K562 (cell line): ENCODE measurements around the gene CCDC32. TPM values are rescaled to one million over a fixed set of nuclear protein-coding genes. Genes with fewer than 3 reads are reported as not detected.

Experiments used
- CAMTA2 ChIP-seq: fragments of 250-450 bp; sonication (Bioruptor Pico); conservative IDR thresholded peaks from 2 replicates; pipeline ENCODE4 v1.5.1; 2022
- CUX1 ChIP-seq: fragments of 200-800 bp; sonication (Bioruptor generic); IDR thresholded peaks from 2 replicates; pipeline ENCODE4 v1.6.1; 2016; ENCODE audit warnings: missing genetic modification characterization, missing compliant biosample characterization
- FOXA3 ChIP-seq, 2 experiments: fragments of 450-650 bp in 1 of 2; sonication (generic) in 1 of 2; formaldehyde crosslinking; IDR thresholded peaks in 1 of 2; conservative IDR thresholded peaks in 1 of 2; 2 replicates each; pipeline versions ENCODE4 v1.4.0 to v1.8.0; 2020 to 2022; ENCODE audit warnings: mild to moderate bottlenecking in 2 of 2, missing genetic modification reagents in 1 of 2
- GATA2 ChIP-seq: sonication (generic); formaldehyde crosslinking; IDR thresholded peaks from 2 replicates; pipeline ENCODE4 v1.4.0; 2020; ENCODE audit warnings: mild to moderate bottlenecking, missing genetic modification reagents
- GTF2E2 ChIP-seq: fragments of 200-800 bp; sonication (Bioruptor generic); IDR thresholded peaks from 2 replicates; pipeline ENCODE4 v1.6.1; 2016; ENCODE audit warnings: missing genetic modification characterization, missing compliant biosample characterization
- MYNN ChIP-seq, 2 experiments: sonication (generic); formaldehyde crosslinking in 1 of 2; IDR thresholded peaks; 2 replicates each; pipeline versions ENCODE4 v1.5.0 to v1.6.1; 2016 to 2020; ENCODE audit warnings: antibody characterized with exemption in 1 of 2, missing genetic modification reagents in 1 of 2
- RUNX1 ChIP-seq: sonication (generic); IDR thresholded peaks from 2 replicates; pipeline ENCODE4 v1.6.1; 2016; ENCODE audit warnings: antibody characterized with exemption, low read depth
- TARDBP ChIP-seq: fragments of 450-650 bp; IDR thresholded peaks from 2 replicates; pipeline ENCODE4 v1.6.1; 2016
- TCF7L2 ChIP-seq: fragments of 150-350 bp; IDR thresholded peaks from 2 replicates; pipeline ENCODE4 v1.6.1; 2016; ENCODE audit warnings: low read depth, mild to moderate bottlenecking, low read length, moderate library complexity
- THAP12 ChIP-seq: fragments of 250-450 bp; sonication (Bioruptor Pico); IDR thresholded peaks from 2 replicates; pipeline ENCODE4 v1.9.0; 2021; ENCODE audit warnings: mild to moderate bottlenecking, inconsistent platforms
- THRA ChIP-seq: fragments of 450-650 bp; IDR thresholded peaks from 2 replicates; pipeline ENCODE4 v1.6.1; 2017; ENCODE audit warnings: mild to moderate bottlenecking, moderate library complexity
- ZBTB17 ChIP-seq: fragments of 450-650 bp; formaldehyde crosslinking; IDR thresholded peaks from 2 replicates; pipeline ENCODE4 v1.4.0; 2020; ENCODE audit warnings: mild to moderate bottlenecking
- ZNF197 ChIP-seq: fragments of 200-800 bp; sonication (Bioruptor generic); IDR thresholded peaks from 2 replicates; pipeline ENCODE4 v1.6.1; 2016; ENCODE audit warnings: low read depth, missing genetic modification characterization, missing compliant biosample characterization
- ZNF212 ChIP-seq: fragments of 450-650 bp; formaldehyde crosslinking; IDR thresholded peaks from 2 replicates; pipeline ENCODE4 v1.4.0; 2020; ENCODE audit warnings: mild to moderate bottlenecking
- ZNF77 ChIP-seq: fragments of 250-450 bp; sonication (Bioruptor Pico); IDR thresholded peaks from 2 replicates; pipeline ENCODE4 v1.5.0; 2020
- polyA plus RNA-seq, 8 experiments: library from polyadenylated mRNA; depleted of rRNA in 4 of 8; stranded (reverse) in 5 of 8; unstranded in 3 of 8; fragments of >200 nt; fragmentation: Nextera tagmentation in 2 of 8; fragmentation: Illumina TruSeq in 1 of 8; extraction: Ambion mirVana in 2 of 8; extraction: Trizol in 1 of 8; gene quantifications; 2 replicates each; pipeline versions ENCODE4 v1.2.1 to v1.2.3, GENCODE V29; 2011 to 2014; ENCODE audit warnings: inconsistent platforms in 1 of 8, missing spikeins in 1 of 8
- total RNA-seq, 7 experiments: library from RNA; depleted of rRNA in 6 of 7; stranded (reverse); fragments of >200 nt in 6 of 7; fragmentation: Illumina TruSeq in 2 of 7; extraction: Trizol in 2 of 7; gene quantifications; 2 replicates each; pipeline versions ENCODE4 v1.2.1 to v1.2.3, GENCODE V29; 2011 to 2021; ENCODE audit warnings: low replicate concordance in 1 of 7
- TF ChIP-seq, protein P1 (sequence below): IDR thresholded peaks from 2 replicates; pipeline ENCODE4 v1.6.1; 2011; ENCODE audit warnings: borderline replicate concordance, low read depth, mild to moderate bottlenecking, moderate library complexity, low read length; ENCODE audit not compliant: insufficient read depth, poor library complexity, severe bottlenecking

Gene CCDC32
- total and polyA plus RNA-seq, 9 of the 15 experiments (the other 6 are each of a cell fraction or from before 2014, with no cell fraction given) = 22.2 to 94.8 (median 37.1) TPM

DNA sequence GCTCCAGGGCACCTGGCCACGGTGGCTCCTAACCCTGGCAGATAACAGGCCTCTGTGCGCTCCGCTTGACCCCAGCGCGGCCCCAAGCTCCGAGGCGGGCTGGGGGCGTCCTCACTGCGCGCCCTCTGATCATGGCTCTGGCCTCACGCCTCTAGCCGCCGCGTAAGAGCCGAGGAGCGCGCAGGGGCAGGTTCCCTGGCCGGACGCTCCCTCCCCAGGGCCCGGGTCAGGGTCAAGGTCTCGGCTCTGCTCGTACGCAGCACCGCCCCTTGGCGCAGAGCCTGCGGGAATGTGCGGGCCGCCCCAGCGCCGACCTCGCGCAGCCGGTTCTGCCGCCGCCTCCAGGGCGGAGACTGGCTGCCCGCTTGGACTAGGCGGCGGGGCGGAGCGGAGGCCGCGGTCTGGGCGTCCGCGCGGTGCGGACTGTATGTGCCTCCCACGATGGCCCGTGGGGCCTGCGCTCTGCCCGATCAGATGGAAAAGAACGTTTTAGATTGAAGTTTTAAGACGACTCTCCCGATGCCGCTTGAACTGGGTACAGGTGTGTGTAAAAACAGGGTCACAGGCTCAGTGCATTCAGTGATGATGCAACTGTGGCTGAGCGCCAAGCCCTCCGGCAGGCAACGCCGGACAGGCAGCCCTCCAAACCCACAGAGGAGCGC, 53.2 kb downstream of the CCDC32 start (continued):
- TF ChIP-seq FOXA3 (CRISPR knock-in tag; conservative IDR thresholded peaks at IDR 0.05 in 1 of 2, IDR thresholded peaks at IDR 0.05 in 1 of 2) (no peak), THRA (no peak), TCF7L2 (no peak), TARDBP (peak; percentile 41; the same call in 1 of the 2 replicates), ZNF212 (CRISPR knock-in tag) (no peak), MYNN (IDR thresholded peaks at IDR 0.05) (no peak; the same call in 1 of the 2 replicates), MYNN (CRISPR knock-in tag; IDR thresholded peaks at IDR 0.05) (no peak), RUNX1 (no peak), CAMTA2 (CRISPR knock-in tag) (no peak), CUX1 (CRISPR knock-in tag) (no peak), ZBTB17 (CRISPR knock-in tag) (0 out of 2 replicates have a peak, but pooled peaks have one; percentile 56), ZNF197 (CRISPR knock-in tag) (no peak), THAP12 (peak; percentile 40; the same call in 1 of the 2 replicates), GATA2 (CRISPR knock-in tag) (no peak), GTF2E2 (no peak), ZNF77 (no peak)
- TF ChIP-seq, protein P1, sequence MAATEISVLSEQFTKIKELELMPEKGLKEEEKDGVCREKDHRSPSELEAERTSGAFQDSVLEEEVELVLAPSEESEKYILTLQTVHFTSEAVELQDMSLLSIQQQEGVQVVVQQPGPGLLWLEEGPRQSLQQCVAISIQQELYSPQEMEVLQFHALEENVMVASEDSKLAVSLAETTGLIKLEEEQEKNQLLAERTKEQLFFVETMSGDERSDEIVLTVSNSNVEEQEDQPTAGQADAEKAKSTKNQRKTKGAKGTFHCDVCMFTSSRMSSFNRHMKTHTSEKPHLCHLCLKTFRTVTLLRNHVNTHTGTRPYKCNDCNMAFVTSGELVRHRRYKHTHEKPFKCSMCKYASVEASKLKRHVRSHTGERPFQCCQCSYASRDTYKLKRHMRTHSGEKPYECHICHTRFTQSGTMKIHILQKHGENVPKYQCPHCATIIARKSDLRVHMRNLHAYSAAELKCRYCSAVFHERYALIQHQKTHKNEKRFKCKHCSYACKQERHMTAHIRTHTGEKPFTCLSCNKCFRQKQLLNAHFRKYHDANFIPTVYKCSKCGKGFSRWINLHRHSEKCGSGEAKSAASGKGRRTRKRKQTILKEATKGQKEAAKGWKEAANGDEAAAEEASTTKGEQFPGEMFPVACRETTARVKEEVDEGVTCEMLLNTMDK = no peak
